Measurements from ENCODE around the gene MVB12B. TPM values are rescaled to one million over a fixed set of nuclear protein-coding genes. Genes with fewer than 3 reads are reported as not detected.

The MVB12B gene
- total RNA-seq, 1 donor: 9.4 TPM

GRCh38 chr9:126515001-126515872 lies 188.6 kb downstream of the MVB12B start:
- Histone ChIP-seq H3K4me1 (ENCODE audit: insufficient read depth, low read length) (peaks cover 41% of the 10 kb centered on the region), H3K4me3 (ENCODE audit: low read length) (no peak overlapping the region), H3K27me3 (ENCODE audit: insufficient read depth, low read length) (peaks cover 12% of the 10 kb centered on the region), H3K9me3 (ENCODE audit: low read depth, low read length) (no peaks in the 10 kb centered on the region)

- Histone ChIP-seq H3K27me3 (ENCODE audit: insufficient read depth, low read length) (peaks cover 12% of the 10 kb centered on the region), H3K4me1 (ENCODE audit: insufficient read depth, low read length) (peaks cover 41% of the 10 kb centered on the region), H3K4me3 (ENCODE audit: low read length) (no peak overlapping the region), H3K9me3 (ENCODE audit: low read depth, low read length) (no peaks in the 10 kb centered on the region)
These were observed 189.4 kb downstream of the MVB12B start for GRCh38 chr9:126515873-126516505.

- H3K4me1 ChIP-seq (ENCODE audit: insufficient read depth, low read length): peaks cover 41% of the 10 kb centered on the region
These were observed 189.9 kb downstream of the MVB12B start for GRCh38 chr9:126516561-126516935.

GRCh38 chr9:126516936-126517832 lies 190.6 kb downstream of the MVB12B start:
- H3K4me3 ChIP-seq (ENCODE audit: low read length): peak overlapping the region; percentile 41
- peaks cover 41% of the 10 kb centered on the region for H3K4me1 ChIP-seq (ENCODE audit: insufficient read depth, low read length)
- H3K9me3 ChIP-seq (ENCODE audit: low read depth, low read length): no peaks in the 10 kb centered on the region
- H3K27me3 ChIP-seq (ENCODE audit: insufficient read depth, low read length): peaks cover 12% of the 10 kb centered on the region

More at GRCh38 chr9:126516561-126516935, 189.9 kb downstream of the MVB12B start:
- Histone ChIP-seq H3K9me3 (ENCODE audit: low read depth, low read length) (no peaks in the 10 kb centered on the region), H3K27me3 (ENCODE audit: insufficient read depth, low read length) (peaks cover 12% of the 10 kb centered on the region), H3K4me3 (ENCODE audit: low read length) (no peak overlapping the region)

- Histone ChIP-seq H3K4me3 (ENCODE audit: low read length) (no peak overlapping the region), H3K27me3 (ENCODE audit: insufficient read depth, low read length) (peaks cover 12% of the 10 kb centered on the region), H3K4me1 (ENCODE audit: insufficient read depth, low read length) (peaks cover 44% of the 10 kb centered on the region)
These were observed 191.3 kb downstream of the MVB12B start for GRCh38 chr9:126517833-126518356.

GRCh38 chr9:126518763-126519162 lies 192.1 kb downstream of the MVB12B start:
- Histone ChIP-seq H3K4me1 (ENCODE audit: insufficient read depth, low read length) (peaks cover 48% of the 10 kb centered on the region), H3K9me3 (ENCODE audit: low read depth, low read length) (no peaks in the 10 kb centered on the region), H3K4me3 (ENCODE audit: low read length) (no peak overlapping the region), H3K27me3 (ENCODE audit: insufficient read depth, low read length) (peaks cover 4% of the 10 kb centered on the region)

More at GRCh38 chr9:126517833-126518356, 191.3 kb downstream of the MVB12B start:
- H3K9me3 ChIP-seq (ENCODE audit: low read depth, low read length): no peaks in the 10 kb centered on the region

GRCh38 chr9:126519660-126520420 lies 193.2 kb downstream of the MVB12B start:
- no peaks in the 10 kb centered on the region for H3K9me3 ChIP-seq (ENCODE audit: low read depth, low read length)
- peaks cover 50% of the 10 kb centered on the region for H3K4me1 ChIP-seq (ENCODE audit: insufficient read depth, low read length)
- H3K4me3 ChIP-seq (ENCODE audit: low read length): no peak overlapping the region
- peaks cover 3% of the 10 kb centered on the region for H3K27me3 ChIP-seq (ENCODE audit: insufficient read depth, low read length)

GRCh38 chr9:126520453-126520852 lies 193.8 kb downstream of the MVB12B start:
- H3K4me3 ChIP-seq (ENCODE audit: low read length): no peak overlapping the region
- peaks cover 56% of the 10 kb centered on the region for H3K4me1 ChIP-seq (ENCODE audit: insufficient read depth, low read length)
- peaks cover 3% of the 10 kb centered on the region for H3K27me3 ChIP-seq (ENCODE audit: insufficient read depth, low read length)

GRCh38 chr9:126521089-126521488 lies 194.5 kb downstream of the MVB12B start:
- H3K4me3 ChIP-seq (ENCODE audit: low read length): no peak overlapping the region
- peaks cover 57% of the 10 kb centered on the region for H3K4me1 ChIP-seq (ENCODE audit: insufficient read depth, low read length)
- H3K27me3 ChIP-seq (ENCODE audit: insufficient read depth, low read length): peaks cover 3% of the 10 kb centered on the region
- no peaks in the 10 kb centered on the region for H3K9me3 ChIP-seq (ENCODE audit: low read depth, low read length)

More at GRCh38 chr9:126520453-126520852, 193.8 kb downstream of the MVB12B start:
- no peaks in the 10 kb centered on the region for H3K9me3 ChIP-seq (ENCODE audit: low read depth, low read length)

GRCh38 chr9:126521551-126521950 lies 194.9 kb downstream of the MVB12B start:
- peaks cover 3% of the 10 kb centered on the region for H3K27me3 ChIP-seq (ENCODE audit: insufficient read depth, low read length)
- H3K9me3 ChIP-seq (ENCODE audit: low read depth, low read length): no peaks in the 10 kb centered on the region
- H3K4me3 ChIP-seq (ENCODE audit: low read length): no peak overlapping the region
- peaks cover 58% of the 10 kb centered on the region for H3K4me1 ChIP-seq (ENCODE audit: insufficient read depth, low read length)

- Histone ChIP-seq H3K4me3 (ENCODE audit: low read length) (no peak overlapping the region), H3K27me3 (ENCODE audit: insufficient read depth, low read length) (peaks cover 3% of the 10 kb centered on the region), H3K9me3 (ENCODE audit: low read depth, low read length) (no peaks in the 10 kb centered on the region), H3K4me1 (ENCODE audit: insufficient read depth, low read length) (peaks cover 55% of the 10 kb centered on the region)
These were observed 195.5 kb downstream of the MVB12B start for GRCh38 chr9:126521976-126522590.

GRCh38 chr9:126522612-126523356 lies 196.2 kb downstream of the MVB12B start:
- H3K27me3 ChIP-seq (ENCODE audit: insufficient read depth, low read length): peaks cover 2% of the 10 kb centered on the region
- no peaks in the 10 kb centered on the region for H3K9me3 ChIP-seq (ENCODE audit: low read depth, low read length)
- H3K4me1 ChIP-seq (ENCODE audit: insufficient read depth, low read length): peaks cover 49% of the 10 kb centered on the region
- no peak overlapping the region for H3K4me3 ChIP-seq (ENCODE audit: low read length)

GRCh38 chr9:126523611-126524111 lies 197.0 kb downstream of the MVB12B start:
- no peaks in the 10 kb centered on the region for H3K9me3 ChIP-seq (ENCODE audit: low read depth, low read length)
- peaks cover 45% of the 10 kb centered on the region for H3K4me1 ChIP-seq (ENCODE audit: insufficient read depth, low read length)
- no peaks in the 10 kb centered on the region for H3K27me3 ChIP-seq (ENCODE audit: insufficient read depth, low read length)
- H3K4me3 ChIP-seq (ENCODE audit: low read length): peak overlapping the region; percentile 12
